ENCODE results near the gene ISCA2. TPM values are rescaled to one million over a fixed set of nuclear protein-coding genes. Genes with fewer than 3 reads are reported as not detected.

ISCA2 gene
- total RNA-seq, 1 experiment from 2014 or later = 26.9 TPM

DNA sequence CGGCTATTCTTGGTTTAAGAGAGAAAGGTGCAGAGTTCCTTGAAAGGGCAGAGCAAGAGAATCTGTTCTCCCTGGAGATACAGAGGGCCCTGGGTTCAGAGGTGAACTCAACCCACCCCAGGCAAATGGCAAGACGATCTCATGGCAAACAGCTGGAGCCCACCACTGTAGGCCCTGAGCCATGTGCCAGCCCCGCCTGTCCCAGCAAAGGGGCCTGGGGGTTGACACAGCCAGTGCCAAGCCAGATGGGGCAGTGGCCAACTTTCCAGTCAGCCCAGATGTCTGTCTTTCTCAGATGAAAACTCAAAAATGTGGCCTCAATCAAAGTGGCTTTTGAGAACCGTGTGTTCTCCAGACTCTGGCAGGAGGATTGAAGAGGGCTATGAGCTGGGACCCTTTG, 51.8 kb downstream of the ISCA2 start:
- peaks cover 27% of the 10 kb centered on the region for H3K27me3 Mint-ChIP-seq (ENCODE audit: unreplicated experiment)
- no peak for TF ChIP-seq CTCF (IDR thresholded peaks at IDR 0.05; ENCODE audit: unreplicated experiment)
- H3K4me3 Mint-ChIP-seq (ENCODE audit: low read depth, unreplicated experiment) = no peak overlapping the region
- intact Hi-C loops (cut with micrococcal nuclease; ENCODE audit: unreplicated experiment) = no loop called here
- no peak overlapping the region for H3K27ac Mint-ChIP-seq (ENCODE audit: unreplicated experiment)
- H3K36me3 Mint-ChIP-seq (ENCODE audit: insufficient read depth, unreplicated experiment) = no peaks in the 10 kb centered on the region
- peaks cover 8% of the 10 kb centered on the region for H3K4me1 Mint-ChIP-seq (ENCODE audit: low read depth, unreplicated experiment)
- no peak for DNase-seq
- CTCF ChIA-PET = interaction anchor here (0.6 kb wide), 1 partner anchor 179 kb away, joined by 4 read pairs; no protein-coding TSS in a partner anchor
- no peaks in the 10 kb centered on the region for H3K9me3 Mint-ChIP-seq (ENCODE audit: low read depth, unreplicated experiment)
- no TSS peak for BruUV-seq (replicated peaks)

DNA sequence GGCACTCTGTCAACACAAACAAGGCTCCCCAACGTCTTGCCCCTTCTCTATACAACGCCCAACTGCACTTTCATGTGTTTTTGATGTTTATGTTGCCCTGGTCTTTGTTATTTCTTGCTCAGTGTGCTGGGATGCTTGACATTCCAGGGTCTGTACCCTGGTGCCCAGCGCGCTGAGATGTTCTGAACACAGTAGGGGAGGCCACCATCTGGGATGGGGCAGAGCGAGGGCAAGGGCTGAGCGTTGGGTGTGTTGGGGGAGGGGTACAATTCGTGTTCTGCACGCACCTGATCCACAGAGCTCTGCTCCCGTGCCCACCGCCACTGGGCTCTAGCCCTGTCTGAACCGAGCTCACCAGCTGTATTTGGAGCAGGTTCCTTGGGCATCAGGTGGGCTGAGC, 52.9 kb downstream of the ISCA2 start:
- Mint-ChIP-seq H3K4me1 (ENCODE audit: low read depth, unreplicated experiment) (peaks cover 8% of the 10 kb centered on the region), H3K36me3 (ENCODE audit: insufficient read depth, unreplicated experiment) (no peaks in the 10 kb centered on the region), H3K9me3 (ENCODE audit: low read depth, unreplicated experiment) (no peaks in the 10 kb centered on the region), H3K27ac (ENCODE audit: unreplicated experiment) (no peak overlapping the region), H3K27me3 (ENCODE audit: unreplicated experiment) (peaks cover 27% of the 10 kb centered on the region), H3K4me3 (ENCODE audit: low read depth, unreplicated experiment) (no peak overlapping the region)
- CTCF ChIA-PET = no interaction called here
- BruUV-seq (replicated peaks) = no TSS peak
- intact Hi-C loops (cut with micrococcal nuclease; ENCODE audit: unreplicated experiment) = no loop called here
- no peak for DNase-seq
- TF ChIP-seq CTCF (IDR thresholded peaks at IDR 0.05; ENCODE audit: unreplicated experiment) = no peak

Other genes with a start within 250 kb of the ISCA2 start
- gene ABCD4, start 190.8 kb upstream of the ISCA2 start, total RNA-seq (2022) = 59.6 and 72.4 TPM in 2 replicates
- not detected in 2 replicates for gene VRTN, start 145.3 kb upstream of the ISCA2 start, total RNA-seq (2022)
- not detected in 2 replicates for gene SYNDIG1L, start 67.6 kb upstream of the ISCA2 start, total RNA-seq (2022)
- 122 and 142 TPM in 2 replicates for gene NPC2, start 460 bp upstream of the ISCA2 start, total RNA-seq (2022)
- 1.3 and 4.3 TPM in 2 replicates for gene LTBP2, start 118.5 kb downstream of the ISCA2 start, total RNA-seq (2022)
- gene AREL1, start 219.3 kb downstream of the ISCA2 start, total RNA-seq (2022) = 31.9 and 40.3 TPM in 2 replicates
- gene FCF1, start 219.4 kb downstream of the ISCA2 start, total RNA-seq (2022) = 58.0 and 60.9 TPM in 2 replicates

Data from Calu3 (cell line).